NOMO-1 treated with dmso at 0.1 percent for 144 hours (cell line): ENCODE data around the gene MRPS33.
A peak's percentile ranks its signal among the peaks of the same experiment; 100 is the strongest.
"Not testable (repeated sequence)": the region's sequence is repeated elsewhere in the genome, so short reads cannot be mapped to it uniquely, and the experiment has no call there.

ENCODE experiments used
- DNase-seq: peaks from one replicate; lab custom pipeline; 2025; ENCODE audit not compliant: unreplicated experiment; lab: John Stamatoyannopoulos, UW

The MRPS33 gene

GRCh38 chr7:141014524-141015395 is at the start of gene MRPS33:
Gene MRPS33 (minus strand): TSS chr7:141014952. CDS start chr7:141010633, 4,319 bp downstream.
- DNase-seq: peak; percentile 81

- no peak for DNase-seq
Observed at GRCh38 chr7:141057788-141058187, 43.0 kb upstream of the MRPS33 start.

GRCh38 chr7:141055146-141055545 is 40.4 kb upstream of the MRPS33 start:
- DNase-seq: no peak

- no peak for DNase-seq
Observed at GRCh38 chr7:141053626-141054025, 38.9 kb upstream of the MRPS33 start.

GRCh38 chr7:141045842-141046620 is 31.3 kb upstream of the MRPS33 start:
- DNase-seq: no peak

- no peak for DNase-seq
Observed at GRCh38 chr7:141045126-141045841, 30.5 kb upstream of the MRPS33 start.

- no peak for DNase-seq
Observed at GRCh38 chr7:141043616-141044015, 28.9 kb upstream of the MRPS33 start.

GRCh38 chr7:141042222-141043193 is 27.8 kb upstream of the MRPS33 start:
- no peak for DNase-seq

- no peak for DNase-seq
Observed at GRCh38 chr7:141039376-141039775, 24.6 kb upstream of the MRPS33 start.

GRCh38 chr7:141038100-141038499 is 23.3 kb upstream of the MRPS33 start:
- not testable (repeated sequence) for DNase-seq

GRCh38 chr7:141032539-141033323 is 18.0 kb upstream of the MRPS33 start:
- DNase-seq: not testable (repeated sequence)

GRCh38 chr7:141028767-141029166 is 14.0 kb upstream of the MRPS33 start:
- DNase-seq: no peak

GRCh38 chr7:141027043-141027442 is 12.3 kb upstream of the MRPS33 start:
- DNase-seq: no peak

- DNase-seq: no peak
Observed at GRCh38 chr7:141024668-141025067, 9.9 kb upstream of the MRPS33 start.

- no peak for DNase-seq
Observed at GRCh38 chr7:141023295-141023694, 8.5 kb upstream of the MRPS33 start.

GRCh38 chr7:141017555-141017954 is 2.8 kb upstream of the MRPS33 start:
- DNase-seq: no peak

- no peak for DNase-seq
Observed at GRCh38 chr7:141016349-141016748, 1.6 kb upstream of the MRPS33 start.

GRCh38 chr7:141014125-141014523 is 628 bp downstream of the MRPS33 start:
- no peak for DNase-seq

GRCh38 chr7:141013345-141013715 is 1.4 kb downstream of the MRPS33 start:
- no peak for DNase-seq
